ENCODE data around the gene ASPHD1.

GRCh38 chr16:29883987-29884386 lies 16.3 kb upstream of the ASPHD1 start:
- TF ChIP-seq CTCF (optimal IDR thresholded peaks at IDR 0.05 in 1 of 3, IDR thresholded peaks at IDR 0.05 in 1 of 3, conservative IDR thresholded peaks at IDR 0.05 in 1 of 3; ENCODE audit: extremely low read depth in 1 of 3, insufficient read depth in 2 of 3, low read length in 3 of 3) (no peak), EZH2 (IDR thresholded peaks at IDR 0.05; ENCODE audit: low read length) (no peak)

All from keratinocyte (primary cell).